GM19455 (cell line): ENCODE data around the gene PLEKHB2.
A peak's percentile ranks its signal among the peaks of the same experiment; 100 is the strongest.
"Not testable (repeated sequence)": the region's sequence is repeated elsewhere in the genome, so short reads cannot be mapped to it uniquely, and the experiment has no call there.

ENCODE experiments used
- ATAC-seq: cut with Tn5 transposase; IDR thresholded peaks from one replicate; pipeline ENCODE4 v1.9.1; 2021; ENCODE audit not compliant: unreplicated experiment

Gene PLEKHB2

DNA sequence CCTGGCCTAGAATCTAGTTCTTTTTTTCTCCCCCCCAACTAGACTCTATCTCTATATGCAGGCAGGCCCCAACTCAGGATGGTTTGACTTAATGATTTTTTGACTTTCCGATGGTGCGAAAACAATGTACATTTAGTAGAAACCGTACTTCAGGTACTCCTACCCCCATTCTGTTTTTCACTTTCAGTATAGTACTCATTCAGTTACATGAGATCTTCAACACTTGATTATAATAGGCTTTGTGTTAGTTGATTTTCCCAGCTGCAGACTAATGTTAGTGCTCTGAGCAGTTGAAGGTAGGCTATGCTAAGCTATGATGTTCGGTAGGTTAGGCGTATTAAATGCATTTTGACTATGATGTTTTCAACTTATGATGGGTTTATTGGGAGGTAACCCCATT lies 37.7 kb downstream of the PLEKHB2 start:
- no peak for ATAC-seq

DNA sequence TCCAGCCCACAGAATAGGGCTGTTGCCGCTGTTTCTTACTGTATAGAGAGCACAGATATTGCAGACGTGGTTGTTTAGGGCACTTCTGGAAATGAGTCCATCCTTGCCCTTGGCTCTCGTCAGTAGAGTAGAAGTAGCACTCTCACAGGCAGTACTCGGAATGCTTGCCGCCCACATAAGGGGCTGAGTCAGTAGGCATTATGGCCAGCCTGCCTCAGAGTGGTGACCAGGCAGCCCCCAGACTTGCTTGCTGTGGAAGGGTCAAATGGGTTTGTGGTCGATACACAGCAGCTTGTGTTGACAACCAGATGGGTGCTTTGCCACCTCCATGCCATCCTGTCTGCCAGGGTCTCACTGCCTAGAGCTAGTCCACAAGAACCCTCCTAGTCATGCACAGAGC lies 38.7 kb downstream of the PLEKHB2 start:
- ATAC-seq = no peak

DNA sequence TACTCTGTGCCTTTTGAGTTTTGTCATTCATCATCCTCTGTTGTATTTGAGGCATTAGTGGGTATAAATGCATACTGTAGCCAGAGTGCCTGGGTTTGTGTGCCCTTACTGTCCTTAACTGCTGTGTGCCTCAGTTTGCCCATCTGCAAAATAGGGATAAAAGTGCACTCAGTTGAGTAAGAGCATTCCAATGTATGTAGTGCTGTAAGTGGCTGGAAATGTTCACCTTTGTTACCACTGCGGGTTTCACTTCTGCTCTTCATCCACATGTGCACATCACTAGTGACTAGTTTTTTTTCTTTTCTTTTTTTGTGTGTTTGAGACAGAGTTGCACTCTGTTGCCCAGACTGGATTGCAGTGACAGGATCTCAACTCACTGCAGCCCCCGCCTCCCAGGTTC lies 39.9 kb downstream of the PLEKHB2 start:
- peak; percentile 85 for ATAC-seq

DNA sequence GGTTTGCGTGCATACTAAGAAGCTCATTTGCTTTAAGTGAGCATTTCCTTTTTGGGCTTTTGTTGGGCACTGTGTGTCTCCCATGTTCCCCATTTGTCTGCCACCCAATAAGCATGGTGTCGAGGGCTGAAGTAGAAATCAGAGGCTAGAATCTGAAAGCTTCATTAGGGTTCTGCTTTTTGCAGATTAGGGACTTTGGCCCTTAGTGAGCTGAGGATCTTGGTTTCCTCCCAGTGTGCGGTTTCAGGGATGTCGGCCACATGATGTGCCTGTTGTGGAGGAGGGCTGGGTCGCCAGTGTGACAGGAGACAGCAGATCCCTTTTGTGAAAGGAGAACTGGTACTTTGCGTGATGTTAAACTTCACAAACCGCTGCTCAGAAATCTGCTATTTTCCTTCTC lies 41.1 kb downstream of the PLEKHB2 start:
- ATAC-seq = no peak

DNA sequence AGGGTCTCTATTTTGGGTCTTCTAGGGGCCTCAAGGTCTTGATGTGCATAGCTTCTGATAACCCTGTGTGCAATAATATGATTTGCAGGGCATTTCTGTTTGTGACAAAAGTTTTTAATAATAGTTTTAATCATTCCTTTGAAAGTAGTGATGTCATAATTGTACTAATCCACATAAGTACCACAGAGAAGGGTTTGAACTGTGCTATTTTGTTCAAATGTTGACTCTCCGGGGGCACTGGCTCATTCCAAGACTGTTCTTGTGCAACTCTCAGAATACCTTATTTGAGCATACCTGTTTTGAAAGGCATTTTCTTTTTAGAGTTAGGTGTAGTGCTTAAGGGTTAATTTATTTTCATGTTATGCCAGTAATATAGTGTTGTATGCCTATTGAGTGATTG lies 41.6 kb downstream of the PLEKHB2 start:
- no peak for ATAC-seq

DNA sequence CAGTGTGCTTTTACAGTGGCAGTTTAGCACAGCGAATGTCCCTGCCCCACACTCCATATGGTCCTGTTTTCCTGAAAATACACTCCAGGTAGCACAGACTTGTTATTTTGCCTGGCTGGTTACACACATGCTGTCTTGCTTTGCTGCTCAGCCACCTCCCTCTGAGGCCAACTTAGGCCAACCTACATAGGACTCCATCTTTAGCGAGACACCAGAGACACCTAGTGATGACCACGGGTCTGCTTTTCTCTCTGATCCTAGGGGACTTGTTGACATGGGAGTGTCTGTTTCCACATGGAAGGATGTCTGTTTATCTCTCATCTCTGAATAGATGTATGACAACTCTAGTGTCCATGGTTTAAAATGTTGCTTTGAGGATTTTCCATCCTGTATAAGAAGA lies 43.3 kb downstream of the PLEKHB2 start:
- ATAC-seq = no peak

DNA sequence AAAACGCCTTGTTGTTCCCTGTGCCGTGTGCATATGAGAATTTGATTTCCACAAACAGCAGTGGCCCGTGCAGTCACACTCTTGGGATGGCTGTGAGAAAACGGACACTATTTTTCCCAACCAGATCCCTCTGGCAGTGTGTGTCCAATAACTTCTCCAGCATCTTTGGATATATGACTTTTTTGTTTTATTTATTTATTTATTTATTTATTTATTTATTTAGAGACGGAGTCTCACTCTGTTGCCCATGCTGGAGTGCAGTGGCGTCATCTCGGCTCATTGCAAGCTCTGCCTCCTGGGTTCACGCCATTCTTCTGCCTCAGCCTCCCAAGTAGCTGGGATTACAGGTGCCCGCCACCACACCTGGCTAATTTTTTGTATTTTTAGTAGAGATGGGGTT lies 45.0 kb downstream of the PLEKHB2 start:
- not testable (repeated sequence) for ATAC-seq

DNA sequence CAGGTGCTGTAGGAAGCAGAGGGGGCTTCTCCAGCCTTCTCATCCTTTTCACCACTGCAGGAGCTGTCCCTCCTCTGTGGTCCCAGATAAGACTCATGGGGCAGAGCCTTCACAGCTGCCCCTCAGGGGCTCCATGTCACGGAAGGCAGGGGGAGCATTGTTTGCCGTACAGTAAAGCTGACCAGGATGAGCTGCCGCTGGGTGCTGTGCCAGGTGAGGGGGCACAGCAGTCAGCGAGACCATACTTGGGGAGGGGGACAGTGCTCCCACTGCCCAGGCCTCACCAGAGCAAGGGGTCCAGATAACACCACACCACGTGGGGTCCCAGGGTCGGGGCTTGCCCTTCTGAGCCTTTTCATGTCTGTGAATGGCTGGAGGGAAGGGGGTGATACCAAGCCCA lies 46.3 kb downstream of the PLEKHB2 start:
- ATAC-seq = no peak

DNA sequence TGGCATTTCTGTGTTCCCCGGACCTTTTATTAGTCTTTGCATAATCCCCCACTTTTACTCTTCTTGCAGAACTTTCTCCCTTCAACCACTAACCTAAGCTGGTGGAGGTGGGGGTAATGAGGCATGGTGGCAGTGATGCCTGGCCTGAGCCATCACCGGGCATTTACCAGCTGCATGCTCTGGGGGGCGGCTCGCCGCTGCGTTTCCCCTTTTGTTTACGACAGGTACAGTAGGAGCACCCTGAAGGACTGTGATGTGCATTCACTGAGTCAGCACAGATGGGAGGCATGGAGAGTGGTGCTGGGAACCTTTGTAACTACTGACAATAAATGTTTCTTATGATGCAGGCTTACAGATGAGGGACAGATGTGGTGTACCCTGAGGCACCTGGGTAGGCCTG lies 46.9 kb downstream of the PLEKHB2 start:
- no peak for ATAC-seq

DNA sequence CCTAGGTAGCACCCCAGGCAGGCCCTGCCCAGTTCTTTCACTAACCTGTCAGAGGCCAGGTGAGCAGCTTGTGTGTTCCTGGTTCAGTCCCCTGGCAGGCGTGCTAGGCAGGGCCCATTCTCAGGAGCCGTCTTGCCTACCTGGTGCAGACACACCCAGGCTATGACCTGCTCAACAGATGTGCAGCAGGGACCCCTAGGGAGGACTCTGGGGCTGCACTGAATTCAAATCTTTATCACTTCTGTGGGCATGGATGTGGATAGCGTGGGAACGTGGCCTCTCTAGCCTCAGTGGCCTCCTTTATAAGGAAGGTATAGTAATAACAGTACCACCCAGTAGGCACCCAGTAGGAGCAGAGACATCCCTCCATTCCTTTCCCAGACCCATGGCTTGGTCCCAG lies 48.4 kb downstream of the PLEKHB2 start:
- no peak for ATAC-seq

DNA sequence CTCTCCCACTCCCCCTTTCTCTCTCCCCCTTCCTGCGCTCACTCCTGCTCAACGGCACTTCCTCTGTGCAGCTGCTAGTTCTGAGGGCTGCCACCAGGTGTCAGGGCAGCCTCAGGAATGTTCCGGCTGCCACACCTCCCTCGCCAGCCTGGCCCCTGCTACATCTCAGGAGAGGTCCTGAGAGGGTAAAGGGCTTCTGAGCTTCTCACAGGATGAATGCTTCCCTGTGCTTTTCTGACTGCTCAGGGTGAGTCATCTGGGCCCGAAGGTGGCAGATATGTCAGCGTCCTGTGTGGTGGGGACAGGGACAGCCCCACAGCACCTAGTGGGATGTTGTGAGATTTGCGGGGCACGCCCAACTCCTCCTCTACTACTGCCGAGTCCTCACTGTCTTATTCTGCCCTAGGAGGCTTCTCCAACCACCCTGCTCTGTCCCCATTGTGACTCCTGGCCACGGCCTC lies 49.0 kb downstream of the PLEKHB2 start:
- ATAC-seq = peak; percentile 91

DNA sequence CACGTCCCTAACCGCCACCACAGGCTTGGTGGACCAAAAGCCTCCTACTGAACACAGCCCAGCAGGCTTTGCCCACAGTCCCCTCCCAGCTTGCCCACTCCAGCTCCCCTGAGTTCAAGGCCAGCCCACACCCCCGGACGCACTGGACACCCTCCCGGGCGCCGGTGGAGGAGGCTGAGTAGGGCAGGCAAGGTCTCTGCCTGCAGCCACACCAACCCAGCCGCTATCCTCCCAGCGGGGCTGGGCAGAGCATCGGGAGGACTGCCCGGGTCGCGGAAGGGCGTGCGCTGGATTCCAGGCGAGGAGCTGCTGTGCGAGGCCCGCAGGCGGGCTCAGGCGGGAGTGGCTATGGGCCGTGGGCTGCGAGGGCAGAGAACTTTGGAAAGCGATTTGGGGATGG lies 49.5 kb downstream of the PLEKHB2 start:
- ATAC-seq = no peak

DNA sequence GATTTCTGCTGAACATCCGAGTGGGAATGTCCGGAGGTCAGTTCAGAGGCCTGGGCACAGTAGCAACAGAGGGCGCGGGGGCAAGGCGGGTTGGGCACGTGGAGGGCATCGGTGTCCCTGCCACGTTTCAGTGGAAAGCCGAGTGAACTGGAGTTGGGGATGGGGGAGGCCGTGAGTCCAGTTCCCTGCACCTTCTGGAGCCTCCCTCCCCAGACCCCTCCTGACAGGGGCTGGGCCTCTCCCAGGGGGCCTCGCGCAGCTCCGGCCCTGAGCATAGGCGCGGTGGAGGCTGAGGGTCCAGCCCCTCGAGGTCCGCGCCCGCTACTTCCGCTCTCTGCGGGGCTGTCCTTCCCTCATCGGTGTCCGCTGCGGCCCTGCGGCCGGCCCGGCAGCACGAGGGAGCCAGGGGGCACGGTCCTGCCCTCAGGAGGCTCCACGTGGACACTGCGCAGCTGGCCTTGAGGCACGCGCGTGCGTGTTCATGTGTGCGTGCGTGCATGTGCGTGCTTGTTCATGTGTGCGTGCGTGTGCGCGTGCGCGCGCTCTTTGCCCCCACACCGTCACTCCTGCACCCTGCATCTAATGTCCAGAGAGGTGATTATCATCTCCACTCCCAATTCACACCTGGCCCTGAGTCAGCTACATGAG lies 50.2 kb downstream of the PLEKHB2 start:
- no peak for ATAC-seq

DNA sequence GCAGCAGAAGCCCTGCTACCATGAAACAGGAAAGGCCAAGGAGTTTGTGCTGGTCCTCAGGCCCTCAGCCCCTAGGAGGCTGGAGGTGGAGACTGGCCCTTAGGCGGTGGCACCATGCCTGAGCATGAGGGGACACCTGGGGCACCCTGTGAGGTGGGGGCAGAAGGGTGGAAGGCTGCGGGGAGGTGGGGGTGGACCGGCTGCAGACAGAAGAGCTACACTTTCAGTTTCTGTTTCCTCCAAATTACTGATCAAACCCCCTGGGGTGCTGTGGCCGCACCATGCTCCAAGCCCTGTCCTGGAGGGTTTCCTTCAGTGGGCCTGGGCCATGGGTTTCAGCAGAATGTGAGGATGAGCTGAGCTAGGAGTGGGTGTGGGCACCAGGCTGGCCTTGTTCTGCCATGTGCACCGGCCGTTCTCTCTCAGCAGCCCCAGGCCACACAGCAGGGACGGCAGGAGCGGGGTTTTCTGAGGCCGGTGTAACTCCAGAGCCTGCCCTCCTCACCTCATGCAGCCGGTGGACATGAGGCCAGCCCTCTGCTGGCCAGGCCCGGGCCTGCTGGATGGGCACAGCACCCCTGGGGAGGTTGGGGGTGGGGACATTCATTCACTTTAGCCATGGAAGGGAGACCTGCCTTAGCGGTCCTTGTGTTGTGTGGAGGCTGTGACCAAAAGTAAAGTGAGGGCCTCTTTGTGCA lies 51.5 kb downstream of the PLEKHB2 start:
- no peak for ATAC-seq

DNA sequence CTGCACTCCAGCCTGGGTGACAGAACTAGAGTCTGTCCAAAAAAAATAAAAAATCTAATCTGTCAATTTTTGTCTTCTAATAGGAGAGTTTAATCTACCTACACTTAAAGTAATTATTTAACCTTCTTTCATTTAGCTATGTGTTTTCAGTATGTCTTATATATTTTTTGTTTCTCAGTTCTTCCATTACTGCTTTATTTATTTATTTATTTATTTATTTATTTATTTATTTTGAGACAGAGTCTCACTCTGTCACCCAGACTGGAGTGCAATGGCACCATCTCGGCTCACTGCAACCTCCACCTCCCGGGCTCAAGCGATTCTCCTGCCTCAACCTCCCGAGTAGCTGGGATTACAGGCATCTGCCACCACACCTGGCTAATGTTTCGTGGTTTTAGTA lies 60.4 kb downstream of the PLEKHB2 start:
- not testable (repeated sequence) for ATAC-seq

DNA sequence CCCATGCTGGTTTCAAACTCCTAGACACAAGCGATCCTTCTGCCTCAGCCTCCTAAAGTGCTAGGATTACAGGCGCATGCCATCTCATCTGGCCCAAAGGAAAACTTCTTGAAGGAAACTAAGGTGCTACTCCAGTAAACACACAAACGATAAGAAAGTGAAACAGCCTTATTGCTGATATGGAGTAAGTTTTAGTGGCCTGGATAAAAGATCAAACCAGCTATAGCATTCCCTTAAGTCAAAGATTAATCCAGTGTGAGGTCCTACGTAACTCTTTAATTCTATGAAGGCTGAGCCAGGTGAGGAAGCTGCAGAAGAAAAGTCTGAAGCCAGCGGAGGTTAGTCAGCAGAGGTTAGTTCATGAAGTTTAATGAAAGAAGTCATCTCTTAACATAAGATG lies 63.4 kb downstream of the PLEKHB2 start:
- ATAC-seq = no peak

DNA sequence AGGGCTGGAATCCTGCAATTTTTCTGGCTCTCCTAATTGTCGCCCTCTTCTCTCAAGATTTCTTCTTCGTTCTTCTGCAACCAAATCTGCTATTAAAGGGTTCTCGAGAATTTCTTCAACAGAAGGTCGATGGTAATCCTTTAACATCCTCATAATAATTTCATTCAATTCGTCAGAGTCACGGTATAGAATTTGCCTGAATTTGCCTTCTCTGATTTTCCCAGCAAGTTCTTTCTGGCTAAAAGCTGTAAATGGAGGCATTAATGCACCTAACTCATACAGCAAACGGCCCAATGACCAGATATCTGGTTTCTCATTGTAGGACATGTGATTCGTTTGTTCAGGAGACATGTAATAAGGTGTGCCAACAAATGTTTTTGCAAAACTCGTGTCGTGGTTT lies 72.9 kb downstream of the PLEKHB2 start:
- ATAC-seq = not testable (repeated sequence)

DNA sequence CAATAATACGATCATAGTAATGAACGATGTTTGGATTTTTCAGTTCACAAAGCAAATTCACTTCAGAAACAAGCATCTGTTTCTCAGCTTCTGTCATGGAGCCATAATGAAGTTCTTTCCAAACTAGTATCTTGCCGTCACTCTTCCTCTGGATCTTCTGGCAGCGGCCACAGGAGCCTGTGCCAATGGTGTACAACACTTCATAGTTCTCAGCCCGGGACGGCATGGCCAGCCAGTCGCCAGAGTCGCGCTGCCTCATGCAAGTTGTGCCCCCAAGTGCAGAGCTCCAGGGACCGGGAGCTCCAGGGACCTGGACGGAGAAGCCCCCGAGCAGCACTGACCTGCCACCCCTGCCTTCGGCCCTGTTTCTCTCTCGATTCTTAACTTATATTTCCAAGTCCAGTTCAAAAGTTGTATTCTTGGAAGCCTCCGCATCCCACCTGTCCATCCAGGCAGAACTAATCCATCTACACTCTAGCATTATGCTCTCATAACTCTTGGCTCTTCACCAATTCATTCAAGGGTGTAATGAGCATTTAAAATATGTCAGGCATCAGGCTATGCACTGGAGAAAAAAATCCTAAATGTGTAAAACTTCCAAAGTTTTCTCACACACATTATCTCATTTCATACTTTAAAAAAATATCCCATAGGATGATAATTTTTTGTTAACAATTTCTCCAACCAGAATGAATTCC lies 73.7 kb downstream of the PLEKHB2 start:
- ATAC-seq = not testable (repeated sequence)

DNA sequence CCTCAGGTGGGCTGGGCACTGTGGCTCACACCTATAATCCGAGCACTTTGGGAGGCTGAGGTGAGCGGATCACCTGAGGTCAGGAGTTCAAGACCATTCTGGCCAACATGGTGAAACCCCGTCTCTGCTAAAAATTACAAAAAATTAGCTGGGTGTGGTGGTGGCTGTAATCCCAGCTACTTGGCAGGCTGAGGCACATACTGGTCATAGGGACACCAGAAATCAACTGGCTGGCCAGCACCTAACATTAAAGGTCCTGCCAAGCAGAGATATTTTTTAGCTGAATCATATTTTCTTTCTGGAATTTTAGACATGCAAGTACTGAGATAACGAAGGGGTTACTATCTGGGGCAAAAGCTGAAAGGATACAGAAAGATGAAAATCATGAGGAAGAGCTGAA lies 76.3 kb downstream of the PLEKHB2 start:
- not testable (repeated sequence) for ATAC-seq

DNA sequence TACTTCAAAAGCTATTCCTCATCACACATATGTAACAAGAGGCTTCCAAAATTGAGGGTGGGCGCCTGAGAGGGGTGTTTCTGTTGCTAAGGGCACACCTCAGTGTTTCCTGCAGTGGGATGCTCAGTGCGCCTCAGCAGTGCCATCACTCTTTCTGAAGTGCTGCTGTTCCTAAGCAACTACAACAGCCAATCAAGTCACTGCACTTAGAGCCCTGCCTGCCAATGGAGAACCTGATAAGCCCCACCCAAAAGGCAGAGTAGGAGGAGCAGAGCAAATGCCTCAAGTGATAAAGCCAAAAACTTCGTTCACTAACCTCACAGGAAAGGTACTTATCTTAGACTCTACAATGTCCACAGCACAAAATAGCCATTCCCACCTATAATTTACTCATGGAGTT lies 88.3 kb downstream of the PLEKHB2 start:
- not testable (repeated sequence) for ATAC-seq

DNA sequence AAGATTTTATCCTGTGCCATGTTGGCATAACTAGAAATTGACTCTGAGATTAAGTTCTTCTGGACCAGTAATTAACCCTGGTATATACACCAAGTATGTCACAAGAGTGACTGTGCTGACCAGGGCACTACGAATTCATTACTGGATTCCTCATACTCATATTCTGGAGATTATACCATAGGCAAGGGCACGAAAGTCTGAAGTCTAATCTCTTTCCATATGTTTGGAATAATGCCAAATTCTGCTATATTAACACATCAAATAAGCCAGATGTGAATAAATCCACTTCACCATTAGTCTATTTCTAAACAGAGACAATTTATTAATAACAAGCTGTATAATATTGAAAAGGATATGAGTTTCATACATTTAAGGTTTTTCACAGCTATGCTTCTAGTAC lies 91.0 kb downstream of the PLEKHB2 start:
- ATAC-seq = not testable (repeated sequence)
